Measurements from ENCODE around the gene PRR35. TPM values are rescaled to one million over a fixed set of nuclear protein-coding genes. Genes with fewer than 3 reads are reported as not detected.

PRR35 gene
- polyA plus RNA-seq, 3 donors = not detected

DNA sequence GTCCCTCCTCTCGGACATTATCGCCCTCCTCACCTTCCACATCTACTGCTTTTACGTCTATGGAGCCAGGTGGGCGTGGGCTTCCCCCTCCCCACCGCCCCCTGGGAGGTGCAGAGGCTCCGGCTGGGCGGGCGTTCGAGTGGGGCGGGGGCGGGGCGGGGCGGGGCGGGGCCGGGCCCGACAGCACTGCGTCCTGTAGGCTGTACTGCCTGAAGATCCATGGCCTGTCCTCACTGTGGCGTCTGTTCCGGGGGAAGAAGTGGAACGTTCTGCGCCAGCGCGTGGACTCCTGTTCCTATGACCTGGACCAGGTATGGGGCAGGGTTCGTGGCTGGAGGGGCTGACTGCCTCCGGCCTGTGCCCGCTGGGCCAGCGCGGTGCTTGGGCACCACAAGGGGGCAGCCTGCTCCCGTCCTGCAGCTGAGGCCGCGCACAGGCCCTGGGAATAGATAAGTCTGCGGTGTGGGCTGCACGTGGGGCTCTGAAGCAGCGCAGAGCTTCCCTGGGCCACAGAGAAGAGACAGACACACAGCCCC, 18.7 kb downstream of the PRR35 start:
- no peak overlapping the region for H3K4me3 Mint-ChIP-seq
- Histone ChIP-seq H3K4me3 (replicated peaks in 1 of 3; ENCODE audit: low read depth in 2 of 3, low read length in 3 of 3) (no peak overlapping the region), H3K79me2 (ENCODE audit: insufficient read depth, low read length) (no peaks in the 10 kb centered on the region), H3K4me2 (replicated peaks; ENCODE audit: extremely low read depth, low read length, poor library complexity, severe bottlenecking) (peak overlapping the region; percentile 26), H3K27ac (ENCODE audit: low read depth in 1 of 2, low read length in 2 of 2) (no peak overlapping the region), H2AFZ (ENCODE audit: insufficient read depth, low read depth, low read length, poor library complexity, severe bottlenecking) (no peak overlapping the region), H3K4me1 (ENCODE audit: control insufficient read depth in 1 of 2, insufficient read depth in 2 of 2, low read length in 2 of 2) (no peaks in the 10 kb centered on the region), H3K27me3 (ENCODE audit: control insufficient read depth in 2 of 2, insufficient read depth in 2 of 2, low read length in 2 of 2) (no peaks in the 10 kb centered on the region), H3K36me3 (replicated peaks in 1 of 2; ENCODE audit: control insufficient read depth in 1 of 2, insufficient read depth in 2 of 2, low read length in 2 of 2) (peaks cover 11 to 16% of the 10 kb centered on the region in 2 donors), H3K9me3 (replicated peaks in 1 of 2; ENCODE audit: control insufficient read depth in 1 of 2, insufficient read depth in 1 of 2, low read length in 2 of 2) (no peaks in the 10 kb centered on the region), H4K20me1 (ENCODE audit: insufficient read depth, low read length) (no peaks in the 10 kb centered on the region), H3K9ac (ENCODE audit: insufficient read depth, low read length, poor library complexity, severe bottlenecking) (no peak overlapping the region)
- peaks cover 0 to 5% of the 10 kb centered on the region in 2 donors for H3K36me3 Mint-ChIP-seq
- H3K27me3 Mint-ChIP-seq (ENCODE audit: low read depth in 3 of 3) = no peaks in the 10 kb centered on the region
- 24% methylated on average over 29 of the region's 34 CpGs for WGBS (ENCODE audit: insufficient coverage)
- peak; percentile 66 to 80 (median 71) for DNase-seq
- no peaks in the 10 kb centered on the region for H3K9me3 Mint-ChIP-seq
- intact Hi-C loops (cut with micrococcal nuclease) = loop anchor here (2.0 to 5.0 kb wide), 3 partner anchors 32 to 83 kb away; no protein-coding TSS in a partner anchor
- peaks cover 2% of the 10 kb centered on the region for H3K4me1 Mint-ChIP-seq
- no peak overlapping the region for H3K27ac Mint-ChIP-seq
- TF ChIP-seq, protein P1, sequence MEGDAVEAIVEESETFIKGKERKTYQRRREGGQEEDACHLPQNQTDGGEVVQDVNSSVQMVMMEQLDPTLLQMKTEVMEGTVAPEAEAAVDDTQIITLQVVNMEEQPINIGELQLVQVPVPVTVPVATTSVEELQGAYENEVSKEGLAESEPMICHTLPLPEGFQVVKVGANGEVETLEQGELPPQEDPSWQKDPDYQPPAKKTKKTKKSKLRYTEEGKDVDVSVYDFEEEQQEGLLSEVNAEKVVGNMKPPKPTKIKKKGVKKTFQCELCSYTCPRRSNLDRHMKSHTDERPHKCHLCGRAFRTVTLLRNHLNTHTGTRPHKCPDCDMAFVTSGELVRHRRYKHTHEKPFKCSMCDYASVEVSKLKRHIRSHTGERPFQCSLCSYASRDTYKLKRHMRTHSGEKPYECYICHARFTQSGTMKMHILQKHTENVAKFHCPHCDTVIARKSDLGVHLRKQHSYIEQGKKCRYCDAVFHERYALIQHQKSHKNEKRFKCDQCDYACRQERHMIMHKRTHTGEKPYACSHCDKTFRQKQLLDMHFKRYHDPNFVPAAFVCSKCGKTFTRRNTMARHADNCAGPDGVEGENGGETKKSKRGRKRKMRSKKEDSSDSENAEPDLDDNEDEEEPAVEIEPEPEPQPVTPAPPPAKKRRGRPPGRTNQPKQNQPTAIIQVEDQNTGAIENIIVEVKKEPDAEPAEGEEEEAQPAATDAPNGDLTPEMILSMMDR (IDR thresholded peaks at IDR 0.05) = peak; percentile 83

DNA sequence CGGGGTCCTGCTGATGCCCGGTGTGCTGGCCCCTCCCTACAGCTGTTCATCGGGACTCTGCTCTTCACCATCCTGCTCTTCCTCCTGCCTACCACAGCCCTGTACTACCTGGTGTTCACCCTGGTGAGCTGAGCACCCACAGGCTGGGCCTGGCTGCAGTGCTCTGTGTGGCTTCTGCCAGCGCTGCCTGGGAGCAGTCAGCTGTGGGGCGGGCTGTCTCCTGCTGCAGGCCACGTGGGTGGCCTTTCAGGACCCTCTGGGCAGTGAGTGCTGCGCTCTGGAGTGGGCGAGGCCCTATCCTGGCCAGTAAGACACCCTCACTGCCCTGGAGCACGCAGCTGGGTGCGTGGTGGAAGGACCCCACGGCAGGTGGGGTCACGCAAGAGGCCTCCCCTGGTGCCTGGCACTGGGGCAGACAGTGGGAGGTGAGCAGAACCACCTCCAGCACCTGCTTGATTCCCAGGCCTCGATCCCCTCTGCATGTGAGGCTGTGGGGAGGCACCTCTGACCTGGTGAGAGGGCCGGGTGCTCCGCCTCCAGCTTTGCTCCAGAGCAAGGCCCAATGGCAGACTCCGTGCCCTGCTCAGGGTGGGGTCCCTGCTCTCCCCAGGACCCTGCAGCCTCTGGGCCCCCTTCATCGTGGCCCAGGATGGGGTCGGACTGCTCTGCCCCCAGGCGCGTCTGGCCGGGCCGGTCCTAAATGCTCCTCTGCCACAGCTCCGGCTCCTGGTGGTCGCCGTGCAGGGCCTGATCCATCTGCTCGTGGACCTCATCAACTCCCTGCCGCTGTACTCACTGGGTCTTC, 20.1 kb downstream of the PRR35 start:
- 93% methylated on average over 24 of the region's 27 CpGs for WGBS (ENCODE audit: insufficient coverage)
- Histone ChIP-seq H3K36me3 (replicated peaks in 1 of 2; ENCODE audit: control insufficient read depth in 1 of 2, insufficient read depth in 2 of 2, low read length in 2 of 2) (peaks cover under 1 to 6% of the 10 kb centered on the region in 2 donors), H3K27me3 (ENCODE audit: control insufficient read depth in 2 of 2, insufficient read depth in 2 of 2, low read length in 2 of 2) (peaks cover 0 to 3% of the 10 kb centered on the region in 2 donors), H3K9ac (ENCODE audit: insufficient read depth, low read length, poor library complexity, severe bottlenecking) (no peak overlapping the region), H3K9me3 (replicated peaks in 1 of 2; ENCODE audit: control insufficient read depth in 1 of 2, insufficient read depth in 1 of 2, low read length in 2 of 2) (no peaks in the 10 kb centered on the region), H3K4me1 (ENCODE audit: control insufficient read depth in 1 of 2, insufficient read depth in 2 of 2, low read length in 2 of 2) (no peaks in the 10 kb centered on the region), H3K79me2 (ENCODE audit: insufficient read depth, low read length) (no peaks in the 10 kb centered on the region), H4K20me1 (ENCODE audit: insufficient read depth, low read length) (no peaks in the 10 kb centered on the region), H2AFZ (ENCODE audit: insufficient read depth, low read depth, low read length, poor library complexity, severe bottlenecking) (no peak overlapping the region), H3K27ac (ENCODE audit: low read depth in 1 of 2, low read length in 2 of 2) (no peak overlapping the region), H3K4me2 (replicated peaks; ENCODE audit: extremely low read depth, low read length, poor library complexity, severe bottlenecking) (no peak overlapping the region), H3K4me3 (replicated peaks in 1 of 3; ENCODE audit: low read depth in 2 of 3, low read length in 3 of 3) (no peak overlapping the region)
- peaks cover 0 to 3% (median 2%) of the 10 kb centered on the region in 3 donors for H3K27me3 Mint-ChIP-seq (ENCODE audit: low read depth in 3 of 3)
- peaks cover 0 to 3% of the 10 kb centered on the region in 2 donors for H3K36me3 Mint-ChIP-seq
- H3K27ac Mint-ChIP-seq = no peak overlapping the region
- intact Hi-C loops (cut with micrococcal nuclease) = loop anchor here in 1 of 2 donors (5.0 kb wide), 1 partner anchor 72 kb away; no protein-coding TSS in a partner anchor
- no peak for DNase-seq
- TF ChIP-seq, protein P1 (IDR thresholded peaks at IDR 0.05) = no peak
- H3K9me3 Mint-ChIP-seq = no peaks in the 10 kb centered on the region
- no peak overlapping the region for H3K4me3 Mint-ChIP-seq
- H3K4me1 Mint-ChIP-seq = peaks cover 2% of the 10 kb centered on the region
